ENCODE data around the gene CNTNAP5.

DNA sequence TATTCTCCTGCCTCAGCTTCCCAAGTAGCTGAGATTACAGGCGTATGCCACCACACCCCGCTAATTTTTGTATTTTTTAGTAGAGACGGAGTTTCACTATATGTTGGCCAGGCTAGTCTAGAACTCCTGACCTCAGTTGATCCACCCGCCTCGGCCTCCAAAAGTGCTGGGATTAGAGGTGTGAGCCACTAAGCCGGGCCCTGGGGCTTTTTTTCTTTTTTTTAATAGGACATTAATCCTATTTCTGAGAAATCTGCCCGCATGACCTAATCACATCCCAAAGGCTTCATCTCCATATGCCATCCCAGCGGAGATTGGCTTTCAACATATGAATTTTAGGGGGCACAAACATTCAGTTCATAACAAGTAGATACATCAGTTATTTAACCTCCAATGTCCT lies 128.6 kb downstream of the CNTNAP5 start:
- TF ChIP-seq POLR2A (IDR thresholded peaks at IDR 0.05; ENCODE audit: extremely low read depth, insufficient read length) (no peak), CTCF (IDR thresholded peaks at IDR 0.05; ENCODE audit: low read depth, low read length) (no peak)
- TF ChIP-seq, protein P1, sequence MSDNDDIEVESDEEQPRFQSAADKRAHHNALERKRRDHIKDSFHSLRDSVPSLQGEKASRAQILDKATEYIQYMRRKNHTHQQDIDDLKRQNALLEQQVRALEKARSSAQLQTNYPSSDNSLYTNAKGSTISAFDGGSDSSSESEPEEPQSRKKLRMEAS (IDR thresholded peaks at IDR 0.05; ENCODE audit: low read depth, low read length) = no peak
